BLaER1 treated with 17β-estradiol and CSF1 and Interleukin-3, amounts not matched to agents 10 nM and 100 nM (cell line): Measurements from ENCODE around the gene PDE6A.

Source experiments
- H3K27ac ChIP-seq, 11 experiments: shearing (Covaris generic); formaldehyde crosslinking; 2 replicates each; pipeline ENCODE4 v1.8.1; 2022
- H3K27me3 ChIP-seq, 11 experiments: shearing (Covaris generic); formaldehyde crosslinking; 2 replicates each; pipeline ENCODE4 v1.8.1; 2022
- H3K36me3 ChIP-seq, 11 experiments: shearing (Covaris generic); formaldehyde crosslinking; 2 replicates each; pipeline ENCODE4 v1.8.1; 2022
- H3K4me1 ChIP-seq, 10 experiments: shearing (Covaris generic); formaldehyde crosslinking; 2 replicates each; pipeline ENCODE4 v1.8.1; 2022
- H3K4me2 ChIP-seq, 11 experiments: shearing (Covaris generic); formaldehyde crosslinking; 2 replicates each; pipeline ENCODE4 v1.8.1; 2022
- H3K4me3 ChIP-seq, 10 experiments: shearing (Covaris generic); formaldehyde crosslinking; 2 replicates each; pipeline ENCODE4 v1.8.1; 2022
- H3K9ac ChIP-seq, 11 experiments: shearing (Covaris generic); formaldehyde crosslinking; 2 replicates each; pipeline ENCODE4 v1.8.1; 2022
- H3K9me3 ChIP-seq, 11 experiments: shearing (Covaris generic); formaldehyde crosslinking; replicated peaks in 1 of 11; 2 replicates each; pipeline ENCODE4 v1.8.1; 2022
- H4K20me1 ChIP-seq, 11 experiments: shearing (Covaris generic); formaldehyde crosslinking; 2 replicates each; pipeline ENCODE4 v1.8.1; 2022
- Cebpa-rat ChIP-seq, 11 experiments: shearing (Covaris generic); IDR thresholded peaks; 2 replicates each; pipeline ENCODE4 v1.8.1; 2022

PDE6A gene

GRCh38 chr5:149966946-149967345 is 22.4 kb upstream of the PDE6A start:
- H3K4me1 ChIP-seq = peaks cover 0 to 8% (median 2%) of the 10 kb centered on the region in 10 experiments; a peak in 17 of 20 replicates
- H4K20me1 ChIP-seq = peaks cover 0 to 8% (median 0%) of the 10 kb centered on the region in 11 experiments; a peak in 7 of 22 replicates
- H3K4me2 ChIP-seq = no peak overlapping the region
- no peak overlapping the region for H3K27ac ChIP-seq
- H3K27me3 ChIP-seq = no peaks in the 10 kb centered on the region
- H3K9me3 ChIP-seq = no peaks in the 10 kb centered on the region
- H3K4me3 ChIP-seq = no peak overlapping the region
- H3K36me3 ChIP-seq = peaks cover 0 to 19% (median 0%) of the 10 kb centered on the region in 11 experiments; a peak in 1 of 22 replicates
- no peak overlapping the region for H3K9ac ChIP-seq
- TF ChIP-seq Cebpa-rat (IDR thresholded peaks at IDR 0.05) = no peak

DNA sequence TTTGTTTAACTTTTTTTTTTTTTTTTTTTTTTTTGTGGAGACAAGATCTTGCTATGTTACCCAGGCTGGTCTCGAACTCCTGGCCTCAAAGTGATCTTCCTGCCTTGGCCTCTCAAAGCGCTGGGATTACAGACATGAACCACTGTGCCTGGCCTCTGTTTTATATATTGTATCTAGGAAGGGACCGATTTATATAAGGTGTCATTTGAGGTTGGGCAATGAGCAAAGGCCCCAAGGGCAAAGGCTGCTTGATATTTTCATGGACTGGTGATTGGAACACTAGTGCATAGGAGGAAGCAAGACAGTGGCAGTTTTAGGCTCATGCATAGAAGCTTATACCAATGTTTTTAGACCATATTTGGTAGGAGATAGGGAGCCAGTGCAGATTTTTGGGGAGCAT is 19.1 kb upstream of the PDE6A start:
- no peak for TF ChIP-seq Cebpa-rat (IDR thresholded peaks at IDR 0.05)
- H3K4me3 ChIP-seq = no peak overlapping the region
- no peak overlapping the region for H3K4me2 ChIP-seq
- no peak overlapping the region for H3K27ac ChIP-seq
- 0 out of 22 replicates have a peak, but pooled peaks cover 0 to 4% (median 0%) of the 10 kb centered on the region in 11 experiments for H3K36me3 ChIP-seq
- no peak overlapping the region for H3K9ac ChIP-seq
- H3K9me3 ChIP-seq = no peaks in the 10 kb centered on the region
- H3K4me1 ChIP-seq = peaks cover 23 to 28% (median 25%) of the 10 kb centered on the region in 10 experiments
- no peaks in the 10 kb centered on the region for H3K27me3 ChIP-seq
- peaks cover 0 to 7% (median 0%) of the 10 kb centered on the region in 11 experiments; a peak in 4 of 22 replicates for H4K20me1 ChIP-seq

DNA sequence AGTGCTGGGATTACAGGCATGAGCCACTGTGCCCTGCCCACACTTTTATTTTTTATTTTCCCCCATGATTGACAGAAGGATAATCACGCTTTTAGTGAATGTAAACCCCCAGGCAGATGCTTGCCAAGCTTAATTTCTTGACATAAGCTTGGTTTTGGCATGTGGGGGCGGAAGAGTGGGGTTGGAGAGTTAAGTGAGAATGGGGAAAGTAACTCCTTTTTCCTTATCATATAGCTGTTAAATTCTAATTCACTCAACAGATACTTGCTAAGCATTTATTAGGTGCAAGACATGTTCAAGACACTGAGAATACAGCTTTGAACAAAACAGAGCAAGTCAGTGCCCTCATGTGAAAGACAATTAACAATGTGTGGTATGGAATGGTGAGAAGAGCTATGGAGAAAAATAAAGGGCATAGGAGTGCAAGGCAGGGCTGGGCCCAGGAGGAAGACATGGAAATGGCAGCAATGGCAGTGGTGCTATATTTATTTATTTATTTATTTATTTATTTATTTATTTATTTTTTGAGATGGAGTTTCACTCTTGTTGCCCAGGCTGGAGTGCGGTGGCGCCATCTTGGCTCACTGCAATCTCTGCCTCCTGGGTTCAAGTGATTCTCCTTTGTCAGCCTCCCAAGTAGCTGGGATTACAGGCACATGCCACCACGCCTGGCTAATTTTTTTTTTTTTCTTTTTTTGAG is 18.2 kb upstream of the PDE6A start:
- Histone ChIP-seq H3K27ac (no peak overlapping the region), H3K9ac (no peak overlapping the region)

DNA sequence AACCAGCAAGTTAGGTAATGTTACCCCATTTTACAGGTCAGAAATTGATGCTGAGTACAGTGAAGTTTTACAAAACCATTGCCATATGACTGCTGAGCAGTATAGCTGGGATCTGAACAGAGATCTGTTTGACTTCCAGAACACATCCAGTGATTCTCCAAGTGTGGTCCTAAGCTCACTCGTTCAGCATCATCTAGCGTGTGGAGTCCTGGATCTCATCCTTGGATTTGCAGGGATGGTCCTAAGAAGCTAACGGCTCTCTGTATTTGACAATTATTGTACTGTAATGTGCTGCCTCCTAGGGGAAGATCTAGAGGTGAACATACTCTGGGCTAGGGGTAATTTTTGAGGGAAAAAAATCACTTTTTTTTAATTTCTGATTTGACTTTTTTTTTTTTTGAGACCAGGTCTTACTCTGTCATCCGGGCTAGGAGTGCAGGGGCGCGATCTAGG is 17.4 kb upstream of the PDE6A start:
- H3K9me3 ChIP-seq = no peaks in the 10 kb centered on the region
- H3K27me3 ChIP-seq = no peaks in the 10 kb centered on the region
- H4K20me1 ChIP-seq = peaks cover 0 to 7% (median 0%) of the 10 kb centered on the region in 11 experiments; a peak in 4 of 22 replicates
- peak overlapping the region in 1 of 10 experiments; percentile 86; a peak in 2 of 20 replicates for H3K4me3 ChIP-seq
- no peak overlapping the region for H3K27ac ChIP-seq
- H3K9ac ChIP-seq = peak overlapping the region in 3 of 11 experiments; percentile 77 to 84 (median 80); a peak in 1 of 22 replicates
- no peak for TF ChIP-seq Cebpa-rat (IDR thresholded peaks at IDR 0.05)
- H3K36me3 ChIP-seq = no peaks in the 10 kb centered on the region
- H3K4me1 ChIP-seq = peaks cover 27 to 32% (median 28%) of the 10 kb centered on the region in 10 experiments
- H3K4me2 ChIP-seq = peak overlapping the region; percentile 80 to 99 (median 94)

More for the DNA sequence above, 18.2 kb upstream of the PDE6A start:
- H3K9me3 ChIP-seq = no peaks in the 10 kb centered on the region
- TF ChIP-seq Cebpa-rat (IDR thresholded peaks at IDR 0.05) = no peak
- H3K27me3 ChIP-seq = no peaks in the 10 kb centered on the region
- 0 out of 22 replicates have a peak, but pooled peaks cover 0 to 3% (median 0%) of the 10 kb centered on the region in 11 experiments for H3K36me3 ChIP-seq
- peak overlapping the region in 2 of 11 experiments; percentile 88 to 93; a peak in 2 of 22 replicates for H3K4me2 ChIP-seq
- peaks cover 23 to 28% (median 25%) of the 10 kb centered on the region in 10 experiments for H3K4me1 ChIP-seq
- H3K4me3 ChIP-seq = no peak overlapping the region
- H4K20me1 ChIP-seq = peaks cover 0 to 7% (median 0%) of the 10 kb centered on the region in 11 experiments; a peak in 4 of 22 replicates

GRCh38 chr5:149961186-149961685 is 16.6 kb upstream of the PDE6A start:
- Histone ChIP-seq H3K27me3 (no peaks in the 10 kb centered on the region), H3K36me3 (no peaks in the 10 kb centered on the region), H3K27ac (peak overlapping the region; percentile 18 to 87 (median 77); a peak in 18 of 22 replicates), H3K4me2 (peak overlapping the region; percentile 80 to 99 (median 94)), H3K4me1 (peaks cover 27 to 39% (median 34%) of the 10 kb centered on the region in 10 experiments), H4K20me1 (peaks cover 0 to 7% (median 0%) of the 10 kb centered on the region in 11 experiments; a peak in 4 of 22 replicates), H3K9me3 (no peaks in the 10 kb centered on the region), H3K9ac (peak overlapping the region; percentile 72 to 85 (median 82)), H3K4me3 (peak overlapping the region; percentile 70 to 92 (median 82))
- no peak for TF ChIP-seq Cebpa-rat (IDR thresholded peaks at IDR 0.05)

- Histone ChIP-seq H3K4me3 (peak within 1 kb of the TSS; percentile 70 to 92 (median 82)), H3K9ac (peak within 1 kb of the TSS; percentile 72 to 86 (median 82)), H4K20me1 (peaks cover 0 to 7% (median 0%) of the 10 kb centered on the region in 11 experiments; a peak in 4 of 22 replicates), H3K9me3 (no peaks in the 10 kb centered on the region), H3K27me3 (no peaks in the 10 kb centered on the region), H3K27ac (peak within 1 kb of the TSS; percentile 64 to 89 (median 79)), H3K36me3 (no peaks in the 10 kb centered on the region), H3K4me1 (peaks cover 27 to 39% (median 34%) of the 10 kb centered on the region in 10 experiments), H3K4me2 (peak within 1 kb of the TSS; percentile 80 to 99 (median 94))
- no peak for TF ChIP-seq Cebpa-rat (IDR thresholded peaks at IDR 0.05)
Observed at GRCh38 chr5:149960272-149961185, 15.9 kb upstream of the PDE6A start, which contains the start of gene SLC26A2. SLC26A2 (plus strand) TSS chr5:149960758; CDS start chr5:149977653, 16,895 bp downstream.

- Histone ChIP-seq H3K4me1 (peaks cover 27 to 43% (median 34%) of the 10 kb centered on the region in 10 experiments), H3K9ac (peak overlapping the region; percentile 72 to 86 (median 82)), H4K20me1 (peaks cover 0 to 7% (median 0%) of the 10 kb centered on the region in 11 experiments; a peak in 4 of 22 replicates), H3K27ac (peak overlapping the region; percentile 62 to 89 (median 79)), H3K4me2 (peak overlapping the region; percentile 80 to 99 (median 93)), H3K27me3 (no peaks in the 10 kb centered on the region), H3K9me3 (no peaks in the 10 kb centered on the region), H3K36me3 (no peaks in the 10 kb centered on the region), H3K4me3 (peak overlapping the region; percentile 70 to 92 (median 82))
- no peak for TF ChIP-seq Cebpa-rat (IDR thresholded peaks at IDR 0.05)
Observed at GRCh38 chr5:149959406-149960236, 15.0 kb upstream of the PDE6A start.
